HG03558 (cell line): ENCODE data around the gene SKP1.
"Not testable (repeated sequence)": the region's sequence is repeated elsewhere in the genome, so short reads cannot be mapped to it uniquely, and the experiment has no call there.

ENCODE experiments used
- ATAC-seq: cut with Tn5 transposase; IDR thresholded peaks from one replicate; pipeline ENCODE4 v1.9.1; 2021; ENCODE audit warnings: moderate number of reproducible peaks; ENCODE audit not compliant: unreplicated experiment; ENCODE audit errors: extremely low read depth

Gene SKP1

DNA sequence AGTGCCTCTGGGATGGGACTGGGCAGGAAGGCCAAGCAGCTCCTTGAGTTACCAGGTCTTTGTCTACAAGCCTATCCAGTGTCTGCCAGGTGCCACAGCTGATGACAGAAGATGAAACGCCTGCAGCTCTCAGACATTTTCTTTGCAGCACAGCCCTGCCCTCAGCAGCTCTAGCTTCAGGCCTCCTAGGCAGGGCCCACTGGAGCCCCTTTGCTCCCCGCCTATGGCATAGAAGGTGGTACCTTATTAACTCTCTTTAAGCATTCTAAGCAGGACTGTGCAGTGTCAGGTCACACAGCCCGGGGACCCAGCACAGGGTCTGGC is 1.3 kb upstream of the SKP1 start:
- no peak for ATAC-seq

DNA sequence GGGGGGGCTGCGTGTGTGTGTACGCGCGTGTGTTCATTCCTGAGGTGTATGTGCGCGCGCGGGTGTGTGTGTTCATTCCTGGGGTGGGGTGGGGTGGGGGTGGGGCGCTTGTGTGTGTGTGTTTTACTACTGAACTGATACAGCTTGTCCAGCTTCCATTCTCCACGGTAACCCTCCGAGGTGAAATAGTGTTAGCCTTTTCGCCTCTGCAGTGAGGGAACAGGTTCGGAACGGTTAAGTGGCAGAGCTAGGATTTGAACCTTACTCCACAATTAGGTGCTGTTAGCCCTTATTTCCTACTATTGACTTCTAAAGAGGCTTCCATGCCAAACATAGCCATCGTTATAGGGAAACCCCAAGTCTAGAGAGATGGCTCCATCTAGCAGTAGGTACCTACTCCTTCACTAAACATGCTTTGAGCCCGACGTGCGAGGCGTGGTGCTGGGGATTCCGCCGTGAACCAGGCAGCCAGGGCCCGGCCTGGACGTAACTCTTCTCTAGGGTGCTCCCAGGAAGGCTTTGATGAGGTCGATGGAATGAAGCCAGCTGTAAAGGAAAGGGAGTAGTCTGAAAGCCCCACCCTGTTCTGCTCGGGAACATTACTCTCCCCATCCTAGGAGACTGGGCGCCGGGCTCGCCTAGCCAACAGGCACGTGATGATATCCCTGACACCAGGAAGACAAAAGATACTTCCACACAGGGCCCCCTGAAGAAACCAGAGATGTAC is 782 bp upstream of the SKP1 start:
- ATAC-seq = no peak

DNA sequence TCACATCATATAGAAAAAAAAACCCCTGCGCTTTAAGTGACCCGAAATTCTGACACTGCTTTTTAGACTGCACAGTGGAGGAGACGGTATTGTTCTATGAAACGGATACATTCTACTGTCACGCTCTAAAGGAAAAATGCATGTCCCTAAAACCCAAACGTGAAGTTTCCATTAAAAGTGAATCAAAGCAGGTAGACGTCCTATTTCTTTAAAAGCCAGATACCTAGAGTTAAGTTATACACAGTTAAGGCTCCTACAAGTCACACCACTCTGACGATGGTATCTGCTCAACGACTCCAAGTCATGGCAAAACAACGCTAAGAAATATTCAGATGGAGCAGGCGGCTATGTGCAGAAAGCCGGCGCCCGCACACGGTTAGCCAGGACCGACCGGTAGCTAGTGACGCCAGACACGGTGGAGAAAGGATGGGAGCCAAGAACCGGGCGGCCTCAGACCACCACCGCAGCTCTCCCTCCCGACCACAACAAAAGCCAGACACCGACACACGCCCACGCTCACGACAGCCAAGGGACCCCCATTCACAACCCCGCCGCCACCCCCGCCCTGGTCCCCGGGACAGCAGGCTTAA is 734 bp downstream of the SKP1 start:
- no peak for ATAC-seq

- ATAC-seq = no peak
Observed at GRCh38 chr5:134174841-134175839, 1.6 kb downstream of the SKP1 start.

GRCh38 chr5:134171972-134172371 is 4.8 kb downstream of the SKP1 start:
- ATAC-seq = no peak

DNA sequence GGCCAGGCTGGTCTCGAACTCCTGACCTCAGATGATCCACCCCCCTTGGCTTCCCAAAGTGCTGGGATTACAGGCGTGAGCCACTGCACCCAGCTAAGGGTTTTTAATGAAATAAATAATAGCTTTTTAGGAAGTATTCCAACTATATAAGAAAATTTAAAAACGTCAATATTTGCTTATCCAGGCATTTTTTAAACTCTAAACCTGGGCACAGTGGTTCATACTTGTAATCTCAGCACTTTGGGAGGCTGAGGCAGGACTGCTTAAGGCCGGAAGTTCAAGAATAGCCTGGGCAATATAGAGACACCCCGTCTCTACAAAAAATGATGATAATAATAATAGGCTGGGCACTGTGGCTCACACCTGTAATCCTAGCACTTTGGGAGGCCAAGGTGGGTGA is 14.2 kb downstream of the SKP1 start:
- no peak for ATAC-seq

GRCh38 chr5:134161513-134162395 is 15.0 kb downstream of the SKP1 start:
- ATAC-seq = no peak

GRCh38 chr5:134153657-134154056 is 23.1 kb downstream of the SKP1 start:
- no peak for ATAC-seq

- ATAC-seq = no peak
Observed at GRCh38 chr5:134153241-134153640, 23.5 kb downstream of the SKP1 start.

GRCh38 chr5:134152173-134152832 is 24.4 kb downstream of the SKP1 start:
- not testable (repeated sequence) for ATAC-seq

DNA sequence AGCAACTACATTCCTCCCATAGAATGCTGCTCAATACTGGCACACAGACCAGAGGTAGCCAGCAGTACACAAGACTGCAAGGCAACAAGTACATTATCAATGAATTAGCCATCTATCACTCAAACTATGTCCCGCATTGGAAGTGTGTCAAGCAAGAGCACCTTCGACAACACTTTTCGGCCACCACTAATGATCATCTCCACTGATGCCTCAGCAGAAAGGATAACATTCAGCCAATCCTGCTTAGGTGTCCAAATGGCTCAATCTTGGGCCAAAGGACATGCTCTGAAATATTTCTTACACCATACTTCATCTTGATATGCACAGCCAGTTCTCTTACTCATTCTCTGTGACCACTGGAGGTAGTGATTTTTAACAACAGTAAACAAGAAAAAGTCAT is 25.0 kb downstream of the SKP1 start:
- no peak for ATAC-seq

- no peak for ATAC-seq
Observed at GRCh38 chr5:134149571-134150303, 27.0 kb downstream of the SKP1 start.

- ATAC-seq = no peak
Observed at GRCh38 chr5:134148986-134149539, 27.7 kb downstream of the SKP1 start.

DNA sequence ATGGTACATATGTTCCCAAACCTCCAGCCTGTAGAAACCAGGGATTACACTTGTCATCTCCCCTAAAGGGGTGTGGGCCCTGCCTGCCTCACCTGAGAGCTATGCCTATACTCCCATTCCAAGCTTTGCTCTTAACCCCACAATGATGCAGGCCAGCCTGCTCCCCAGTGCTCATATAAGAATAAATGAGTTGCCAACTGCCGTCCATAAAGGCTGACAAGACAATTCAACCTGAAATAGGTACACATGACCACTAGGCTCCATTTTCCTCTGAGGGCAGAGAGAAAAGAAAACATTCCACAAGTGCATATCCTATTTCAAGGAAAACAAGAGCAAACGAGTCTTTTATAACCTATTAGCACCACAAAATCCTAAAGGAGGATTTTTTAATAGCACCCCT is 28.4 kb downstream of the SKP1 start:
- ATAC-seq = no peak

DNA sequence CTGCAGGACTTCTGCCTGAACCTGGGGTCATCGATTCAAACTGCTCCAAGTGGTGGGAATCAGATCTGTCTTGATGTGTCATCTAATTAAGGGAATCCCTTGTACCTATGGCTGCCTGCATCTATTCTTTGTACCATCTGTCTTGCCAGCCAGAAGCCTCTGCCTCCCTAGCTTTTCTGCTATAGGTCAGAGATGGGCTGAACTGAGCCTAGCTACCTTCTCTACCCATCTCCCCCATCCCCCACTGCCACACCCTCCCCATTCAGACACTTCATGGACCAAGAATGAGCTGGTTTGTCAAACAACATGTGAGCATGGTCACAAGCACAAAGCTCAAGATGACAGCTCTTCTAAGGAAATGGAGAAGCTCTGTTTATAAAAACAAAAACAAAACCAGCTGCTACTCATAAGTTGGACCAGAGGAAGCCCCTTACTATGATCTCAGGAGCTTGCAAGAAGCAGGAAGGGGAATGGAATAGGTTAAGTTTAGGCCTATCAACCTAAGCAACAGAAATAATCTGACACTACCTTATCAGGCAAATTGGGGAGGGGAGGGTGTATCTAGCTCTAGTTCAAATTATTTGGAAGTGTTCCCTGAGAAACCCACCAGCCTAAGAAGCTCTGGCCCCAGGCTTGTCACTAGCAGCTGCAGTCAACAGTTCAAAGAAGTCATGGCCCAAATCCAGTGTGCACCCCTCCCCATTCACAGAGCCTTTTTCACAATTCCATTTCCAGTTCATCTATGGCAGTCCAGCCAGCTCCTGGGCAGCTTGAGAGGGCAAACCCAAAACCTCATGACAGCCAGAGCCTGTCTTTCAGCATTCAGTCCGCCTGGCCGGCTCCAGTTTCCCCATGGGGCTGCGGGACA is 29.9 kb downstream of the SKP1 start:
- no peak for ATAC-seq

DNA sequence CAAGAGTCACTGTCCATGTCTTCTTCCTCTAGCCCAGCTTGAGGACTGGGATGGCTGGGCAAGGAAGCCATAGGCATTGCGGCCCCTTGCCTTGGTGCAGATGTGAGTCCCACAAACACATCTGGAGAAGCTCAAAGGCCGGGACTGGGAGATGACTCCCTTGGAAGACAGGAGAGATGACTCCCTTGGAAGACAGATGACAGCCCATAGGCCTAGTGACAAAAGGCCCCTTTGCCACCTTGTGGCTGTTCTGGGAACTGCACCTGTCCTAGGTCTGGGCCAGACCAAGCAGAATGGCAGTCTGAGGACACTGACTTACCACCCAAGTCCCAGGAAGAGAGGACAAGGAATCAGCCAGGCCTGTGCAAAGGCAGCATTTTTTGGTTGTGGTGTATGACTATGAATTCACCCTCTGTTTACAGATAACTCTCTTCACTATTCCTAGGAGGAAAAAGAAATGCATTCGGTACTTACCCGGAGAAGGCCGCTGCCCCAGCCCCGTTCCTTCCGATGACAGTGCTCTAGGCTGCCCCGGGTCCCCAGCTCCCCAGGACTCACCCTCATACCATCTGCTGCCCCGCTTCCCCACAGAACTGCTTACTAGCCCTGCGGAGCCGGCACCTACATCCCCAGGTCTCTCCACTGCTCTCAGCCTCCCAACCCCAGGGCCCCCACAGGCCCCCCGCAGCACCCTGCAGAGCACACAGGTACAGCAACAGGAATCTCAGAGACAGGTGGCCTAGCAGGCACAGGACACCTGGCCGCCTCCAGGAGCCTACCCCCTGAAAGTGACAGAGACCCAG is 30.8 kb downstream of the SKP1 start:
- peak; percentile 49 for ATAC-seq
